GM23248 (cell line): ENCODE data around the gene PPM1H.

Experiments
- EZH2 ChIP-seq: fragments of 200-600 bp; sonication (generic); IDR thresholded peaks from 2 replicates; pipeline ENCODE4 v1.6.1; 2018; ENCODE audit warnings: antibody characterized with exemption, mild to moderate bottlenecking; ENCODE audit not compliant: insufficient read depth, poor library complexity, severe bottlenecking
- EZH2phosphoT487 ChIP-seq: fragments of 200-600 bp; sonication (generic); IDR thresholded peaks from 2 replicates; pipeline ENCODE4 v1.6.1; 2018; ENCODE audit warnings: antibody characterized with exemption, moderate library complexity, mild to moderate bottlenecking, low read depth; ENCODE audit not compliant: insufficient read depth

DNA sequence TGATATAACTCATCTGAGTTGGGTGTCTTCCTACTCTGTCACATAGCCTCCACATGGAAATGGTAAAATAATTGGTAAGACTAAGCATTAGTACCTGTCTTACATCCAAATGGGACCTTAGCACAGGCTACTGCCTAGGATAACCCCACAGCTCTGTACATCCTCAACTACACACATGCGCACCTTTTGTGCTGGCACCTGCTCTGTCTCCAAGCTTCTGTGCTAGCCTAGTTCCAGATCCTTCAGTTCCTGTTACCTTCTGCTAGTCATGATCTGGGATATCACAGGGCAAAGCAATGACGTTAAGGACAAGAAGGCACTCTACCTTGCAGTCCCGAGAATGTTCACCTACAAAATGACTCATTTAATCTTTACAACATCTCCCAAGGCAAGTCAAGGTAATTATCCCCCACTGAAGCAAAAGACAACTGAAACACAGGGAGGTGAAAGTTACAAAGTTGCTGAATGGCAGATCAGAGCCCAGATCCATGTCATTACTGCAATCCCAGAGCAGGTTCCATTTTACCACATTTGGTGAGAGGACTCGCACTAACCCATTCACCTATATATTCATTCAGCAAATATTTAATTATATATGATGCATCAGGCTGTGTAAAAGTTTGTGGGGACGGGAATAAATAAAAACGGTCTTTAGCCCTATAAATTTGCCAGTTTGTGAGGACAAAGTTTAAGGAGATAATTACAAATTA, 61.7 kb downstream of the PPM1H start:
- TF ChIP-seq EZH2phosphoT487 (no peak), EZH2 (no peak)
